ENCODE measurements around the gene CXCL8. TPM values are rescaled to one million over a fixed set of nuclear protein-coding genes. Genes with fewer than 3 reads are reported as not detected.

Gene CXCL8
- total and polyA plus RNA-seq, 2 of the 8 experiments (the other 6 are each of a cell fraction or from before 2014, with no cell fraction given), result not detected

GRCh38 chr4:73729534-73730165 lies 10.7 kb upstream of the CXCL8 start (continued):
- TF ChIP-seq CTBP2 (IDR thresholded peaks at IDR 0.05; ENCODE audit: borderline replicate concordance, insufficient read depth, insufficient read length, low read length) (no peak), ZNF274 (IDR thresholded peaks at IDR 0.05; ENCODE audit: borderline replicate concordance, extremely low read depth, low read length) (no peak), PHF8 (conservative IDR thresholded peaks at IDR 0.05; ENCODE audit: low read depth, low read length) (no peak), RAD21 (IDR thresholded peaks at IDR 0.05 in 1 of 2, conservative IDR thresholded peaks at IDR 0.05 in 1 of 2; ENCODE audit: low read depth in 2 of 2, low read length in 2 of 2) (peak; percentile 65 to 80), CHD7 (IDR thresholded peaks at IDR 0.05; ENCODE audit: insufficient replicate concordance, low read length) (no peak), CHD2 (IDR thresholded peaks at IDR 0.05; ENCODE audit: low read length) (no peak)

All from H1 (cell line).